Sigmoid colon (tissue), 7 donors: ENCODE measurements around the gene POLR3K. TPM values are rescaled to one million over a fixed set of nuclear protein-coding genes. Genes with fewer than 3 reads are reported as not detected.

Experiments used
- DNase-seq: peaks from one replicate; pipeline ENCODE4 v3.0.0-alpha.2; 2019
- H3K27ac ChIP-seq, 4 donors: fragments of 200-600 bp; sonication (generic); one replicate each; pipeline ENCODE4 v1.5.1; 2016 to 2019; ENCODE audit warnings: mild to moderate bottlenecking in 1 of 4
- H3K27me3 ChIP-seq, 3 donors: fragments of 200-600 bp; sonication (generic); one replicate each; pipeline ENCODE4 v1.5.1; 2019; ENCODE audit warnings: mild to moderate bottlenecking in 1 of 3
- H3K36me3 ChIP-seq, 4 donors: fragments of 200-600 bp; sonication (generic); one replicate each; pipeline ENCODE4 v1.5.1; 2016 to 2019
- H3K4me1 ChIP-seq, 4 donors: fragments of 200-600 bp; sonication (generic); one replicate each; pipeline ENCODE4 v1.5.1; 2017 to 2019
- H3K4me3 ChIP-seq, 4 donors: fragments of 200-600 bp; sonication (generic); one replicate each; pipeline ENCODE4 v1.5.1; 2017 to 2019; ENCODE audit warnings: mild to moderate bottlenecking in 2 of 4, moderate library complexity in 1 of 4
- H3K9me3 ChIP-seq, 4 donors: fragments of 200-600 bp in 3 of 4; sonication (generic) in 3 of 4; one replicate each; pipeline versions ENCODE4 v1.5.1 to v1.6.1; 2013 to 2019
- CTCF ChIP-seq, 4 experiments: fragments of 450-650 bp in 3 of 4; fragments of 200-600 bp in 1 of 4; IDR thresholded peaks; one replicate each; pipeline ENCODE4 v1.5.1; 2016 to 2019; ENCODE audit warnings: antibody characterized with exemption in 4 of 4, mild to moderate bottlenecking in 3 of 4, moderate library complexity in 2 of 4
- EP300 ChIP-seq, 4 donors: sonication (generic); formaldehyde crosslinking; IDR thresholded peaks; one replicate each; pipeline ENCODE4 v1.6.1; 2017; ENCODE audit warnings: antibody characterized with exemption in 4 of 4
- POLR2A ChIP-seq, 2 donors: fragments of 450-650 bp; IDR thresholded peaks; one replicate each; pipeline ENCODE4 v1.6.1; 2016; ENCODE audit warnings: antibody characterized with exemption in 2 of 2, mild to moderate bottlenecking in 2 of 2, moderate library complexity in 2 of 2
- POLR2AphosphoS5 ChIP-seq, 4 donors: sonication (generic); formaldehyde crosslinking; IDR thresholded peaks; one replicate each; pipeline ENCODE4 v1.6.1; 2017; ENCODE audit warnings: antibody characterized with exemption in 4 of 4
- WGBS, 2 donors: extraction: QIAGEN DNeasy Blood & Tissue Kit; methylation state at CpG; one replicate each; pipeline ENCODE4 v1.1.7; 2013; 5-methylcytosine and 5-hydroxymethylcytosine counted together
- intact Hi-C: fragments of 100-400 bp; cut with DNase I; formaldehyde crosslinking; loops from one replicate; pipeline ENCODE4 v1.15.1; 2023
- polyA plus RNA-seq, 3 donors: library from polyadenylated mRNA; stranded (reverse); fragments of 200-250 nt; gene quantifications; one replicate each; pipeline ENCODE4 v1.2.3, GENCODE V29; 2013
- total RNA-seq, 4 donors: library from RNA; depleted of rRNA; stranded (reverse); fragments of >200 nt; gene quantifications; one replicate each; pipeline ENCODE4 v1.1.0, GENCODE V29; 2016
- donor health status: healthy with polysubstance abuse.
- donor health status: Bipolar disorder and iron deficiency.
- donor health status: healthy.

POLR3K gene
- total and polyA plus RNA-seq, 7 donors, result 1.7 to 22.1 (median 6.4) TPM

GRCh38 chr16:72561-73548 is 19.4 kb upstream of the POLR3K start, which contains the start of gene RHBDF1:
Gene RHBDF1, minus strand, starts transcription at chr16:72631. Its CDS starts 7,616 bp downstream, at chr16:65015.
- Histone ChIP-seq H3K4me1 (peaks cover 0 to 78% (median 74%) of the 10 kb centered on the region in 4 donors), H3K9me3 (no peaks in the 10 kb centered on the region), H3K36me3 (no peaks in the 10 kb centered on the region), H3K27ac (peak within 1 kb of the TSS; percentile 87 to 95 (median 92)), H3K4me3 (peak within 1 kb of the TSS; percentile 55 to 84 (median 70)), H3K27me3 (no peaks in the 10 kb centered on the region)
- WGBS, 2 donors, result 13 to 21% methylated on average over 62 of the region's 62 CpGs
- intact Hi-C loops, result no loop called here
- peak; percentile 84 for DNase-seq
- no peak for TF ChIP-seq CTCF (IDR thresholded peaks at IDR 0.05)
- TF ChIP-seq POLR2A (IDR thresholded peaks at IDR 0.05), result no peak
- TF ChIP-seq POLR2AphosphoS5 (IDR thresholded peaks at IDR 0.05), result no peak
- no peak for TF ChIP-seq EP300 (IDR thresholded peaks at IDR 0.05)

GRCh38 chr16:71540-72401 is 18.4 kb upstream of the POLR3K start:
- Histone ChIP-seq H3K9me3 (no peaks in the 10 kb centered on the region), H3K4me1 (peaks cover 0 to 75% (median 72%) of the 10 kb centered on the region in 4 donors), H3K4me3 (peak overlapping the region; percentile 55 to 84 (median 70)), H3K27me3 (no peaks in the 10 kb centered on the region), H3K27ac (peak overlapping the region; percentile 87 to 95 (median 92)), H3K36me3 (no peaks in the 10 kb centered on the region)
- DNase-seq, result peak; percentile 93
- TF ChIP-seq POLR2A (IDR thresholded peaks at IDR 0.05) (peak; percentile 45 to 63), EP300 (IDR thresholded peaks at IDR 0.05) (no peak), POLR2AphosphoS5 (IDR thresholded peaks at IDR 0.05) (peak; percentile 70 to 88 (median 86)), CTCF (IDR thresholded peaks at IDR 0.05) (peak in 2 of 4 experiments; percentile 15 to 23)
- WGBS, 2 donors, result 4 to 17% methylated on average over 57 of the region's 57 CpGs
- intact Hi-C loops, result no loop called here

- no peaks in the 10 kb centered on the region for H3K36me3 ChIP-seq
- peak overlapping the region; percentile 55 to 84 (median 70) for H3K4me3 ChIP-seq
- TF ChIP-seq POLR2AphosphoS5 (IDR thresholded peaks at IDR 0.05) (no peak), EP300 (IDR thresholded peaks at IDR 0.05) (no peak), POLR2A (IDR thresholded peaks at IDR 0.05) (no peak), CTCF (IDR thresholded peaks at IDR 0.05) (no peak)
- 31 to 60% methylated on average over 5 of the region's 5 CpGs for WGBS, 2 donors
- peaks cover 0 to 73% (median 72%) of the 10 kb centered on the region in 4 donors for H3K4me1 ChIP-seq
- peak overlapping the region; percentile 87 to 95 (median 92) for H3K27ac ChIP-seq
- no peaks in the 10 kb centered on the region for H3K9me3 ChIP-seq
- intact Hi-C loops, result no loop called here
- DNase-seq, result no peak
- no peaks in the 10 kb centered on the region for H3K27me3 ChIP-seq
These were observed 17.8 kb upstream of the POLR3K start for GRCh38 chr16:71210-71539.

GRCh38 chr16:69181-69580 is 15.8 kb upstream of the POLR3K start:
- Histone ChIP-seq H3K4me1 (peaks cover 0 to 73% (median 65%) of the 10 kb centered on the region in 4 donors), H3K36me3 (peaks cover 0 to 6% (median 2%) of the 10 kb centered on the region in 4 donors), H3K27me3 (no peaks in the 10 kb centered on the region), H3K27ac (peak overlapping the region; percentile 34 to 61 (median 48)), H3K9me3 (no peaks in the 10 kb centered on the region), H3K4me3 (no peak overlapping the region)
- intact Hi-C loops, result no loop called here
- TF ChIP-seq POLR2A (IDR thresholded peaks at IDR 0.05) (no peak), EP300 (IDR thresholded peaks at IDR 0.05) (no peak), POLR2AphosphoS5 (IDR thresholded peaks at IDR 0.05) (no peak), CTCF (IDR thresholded peaks at IDR 0.05) (no peak)
- 73 to 82% methylated on average over 8 of the region's 8 CpGs for WGBS, 2 donors
- DNase-seq, result no peak
